HG02938 (cell line): Measurements from ENCODE around the gene ST3GAL5.

Source experiments
- ATAC-seq: cut with Tn5 transposase; IDR thresholded peaks from one replicate; pipeline ENCODE4 v1.9.1; 2021; ENCODE audit warnings: mild to moderate bottlenecking, moderate library complexity; ENCODE audit not compliant: unreplicated experiment

The ST3GAL5 gene

GRCh38 chr2:85793584-85793983 lies 95.2 kb downstream of the ST3GAL5 start:
- no peak for ATAC-seq

GRCh38 chr2:85792783-85793441 lies 95.9 kb downstream of the ST3GAL5 start:
- ATAC-seq, result no peak

GRCh38 chr2:85791704-85792565 lies 96.9 kb downstream of the ST3GAL5 start:
- no peak for ATAC-seq

- ATAC-seq, result no peak
Measured at GRCh38 chr2:85790499-85791188, 98.1 kb downstream of the ST3GAL5 start.

GRCh38 chr2:85790032-85790431 lies 98.8 kb downstream of the ST3GAL5 start:
- ATAC-seq, result no peak

GRCh38 chr2:85789271-85789670 lies 99.5 kb downstream of the ST3GAL5 start:
- ATAC-seq, result no peak

GRCh38 chr2:85788603-85789002 lies 100.2 kb downstream of the ST3GAL5 start:
- no peak for ATAC-seq

- no peak for ATAC-seq
Measured at GRCh38 chr2:85787981-85788340, 100.8 kb downstream of the ST3GAL5 start.

GRCh38 chr2:85787282-85787980 lies 101.4 kb downstream of the ST3GAL5 start:
- ATAC-seq, result no peak
